IPS DF 6.9 (cell line): Measurements from ENCODE around the gene IGSF6.
"Not testable (repeated sequence)": the region's sequence is repeated elsewhere in the genome, so short reads cannot be mapped to it uniquely, and the experiment has no call there.

Experiments
- DNase-seq: peaks from one replicate; pipeline ENCODE4 v3.0.0-alpha.2; 2013; ENCODE audit warnings: low read depth, low spot score
- H3K27ac ChIP-seq: one replicate; pipeline ENCODE4 v1.5.1; 2013; ENCODE audit warnings: low read length, control low read depth
- H3K27me3 ChIP-seq: 2 replicates; pipeline ENCODE4 v1.6.1; 2013; ENCODE audit warnings: mild to moderate bottlenecking, low read length; ENCODE audit not compliant: control insufficient read depth, insufficient read depth
- H3K36me3 ChIP-seq: 2 replicates; pipeline ENCODE4 v1.6.1; 2013; ENCODE audit warnings: low read length; ENCODE audit not compliant: control insufficient read depth, insufficient read depth
- H3K4me1 ChIP-seq: 2 replicates; pipeline ENCODE4 v1.6.1; 2013; ENCODE audit warnings: low read length; ENCODE audit not compliant: control insufficient read depth, insufficient read depth
- H3K4me3 ChIP-seq: 2 replicates; pipeline ENCODE4 v1.5.1; 2013; ENCODE audit warnings: mild to moderate bottlenecking, low read length
- H3K9me3 ChIP-seq: 2 replicates; pipeline ENCODE4 v1.6.1; 2013; ENCODE audit warnings: low read length, inconsistent platforms; ENCODE audit not compliant: control insufficient read depth, insufficient read depth
- WGBS: extraction: QIAGEN DNeasy Blood & Tissue Kit; methylation state at CpG from one replicate; pipeline ENCODE4 v1.1.7; 2013; ENCODE audit warnings: mixed read lengths, missing lambda C conversion rate; ENCODE audit not compliant: insufficient read length, insufficient coverage; 5-methylcytosine and 5-hydroxymethylcytosine counted together

Gene IGSF6

DNA sequence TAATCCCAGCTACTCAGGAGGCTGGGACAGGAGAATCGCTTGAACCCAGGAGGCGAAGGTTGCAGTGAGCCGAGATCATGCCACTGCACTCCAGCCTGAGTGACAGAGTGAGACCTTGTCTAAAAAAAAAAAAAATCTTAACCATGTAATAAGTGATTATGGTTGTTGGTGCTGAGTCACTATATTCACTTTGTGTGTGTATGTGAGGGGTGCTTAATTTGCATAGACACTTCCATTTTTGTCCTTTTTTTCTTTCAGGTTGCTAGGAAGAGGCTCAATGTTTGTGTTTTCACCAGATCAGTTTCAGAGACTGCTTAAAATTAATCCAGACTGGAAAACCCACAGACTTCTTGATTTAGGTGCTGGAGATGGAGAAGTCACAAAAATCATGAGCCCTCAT, 34.8 kb downstream of the IGSF6 start:
- Histone ChIP-seq H3K4me1 (no peaks in the 10 kb centered on the region), H3K4me3 (no peak overlapping the region), H3K36me3 (no peaks in the 10 kb centered on the region), H3K27ac (no peak overlapping the region), H3K27me3 (no peaks in the 10 kb centered on the region), H3K9me3 (no peaks in the 10 kb centered on the region)
- DNase-seq, result no peak
- WGBS, result no CpG with 5 or more reads among the region's 3 CpGs

DNA sequence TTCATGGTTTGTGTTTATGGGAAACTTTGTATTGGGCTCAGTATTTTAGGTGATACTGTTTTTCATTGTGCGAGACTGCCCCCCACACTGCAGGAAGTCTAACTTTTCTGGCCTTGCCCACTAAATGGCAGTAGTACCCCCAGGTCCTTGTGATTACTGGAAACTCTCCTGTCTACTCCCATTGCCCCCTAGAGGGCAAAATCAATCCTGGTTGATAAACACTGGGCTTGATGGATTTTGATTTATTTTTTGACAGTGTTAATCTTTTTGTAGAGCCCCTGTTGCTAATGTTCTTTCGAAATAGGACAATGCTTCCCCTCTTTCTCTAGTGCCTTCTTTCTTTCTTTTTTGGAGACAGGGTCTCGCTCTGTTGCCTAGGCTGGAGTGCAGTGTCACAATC, 37.5 kb downstream of the IGSF6 start:
- H3K4me3 ChIP-seq, result no peak overlapping the region
- no peaks in the 10 kb centered on the region; the same call in 1 of the 2 replicates for H3K4me1 ChIP-seq
- H3K27me3 ChIP-seq, result no peaks in the 10 kb centered on the region
- H3K36me3 ChIP-seq, result no peaks in the 10 kb centered on the region
- H3K9me3 ChIP-seq, result no peaks in the 10 kb centered on the region
- DNase-seq, result no peak
- no peak overlapping the region for H3K27ac ChIP-seq
- WGBS, result no CpG with 5 or more reads among the region's 3 CpGs

DNA sequence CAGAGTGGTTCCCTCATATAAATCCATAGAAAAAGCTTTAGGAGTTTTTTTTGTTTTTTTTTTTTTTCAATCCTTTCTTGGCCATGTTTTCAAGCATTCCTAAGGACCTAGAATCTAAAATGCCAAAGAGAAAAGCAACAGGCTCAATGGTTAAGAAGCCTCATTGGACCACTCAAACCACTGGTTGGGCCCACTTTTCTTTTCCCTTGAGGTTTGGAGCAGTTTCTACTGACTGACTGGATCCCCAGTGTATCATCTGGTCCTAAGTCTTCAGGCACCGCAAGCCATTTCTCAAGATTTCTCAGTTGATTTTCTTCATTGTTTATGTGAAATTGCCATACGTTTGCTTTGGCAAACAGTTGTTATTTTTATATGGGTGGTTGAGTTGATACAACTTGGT, 38.6 kb downstream of the IGSF6 start:
- H3K4me3 ChIP-seq, result no peak overlapping the region
- peaks cover 3% of the 10 kb centered on the region; the same call in 1 of the 2 replicates for H3K4me1 ChIP-seq
- no peaks in the 10 kb centered on the region for H3K27me3 ChIP-seq
- H3K27ac ChIP-seq, result no peak overlapping the region
- WGBS, result no CpG with 5 or more reads among the region's 2 CpGs
- H3K9me3 ChIP-seq, result no peaks in the 10 kb centered on the region
- H3K36me3 ChIP-seq, result no peaks in the 10 kb centered on the region
- DNase-seq, result no peak

DNA sequence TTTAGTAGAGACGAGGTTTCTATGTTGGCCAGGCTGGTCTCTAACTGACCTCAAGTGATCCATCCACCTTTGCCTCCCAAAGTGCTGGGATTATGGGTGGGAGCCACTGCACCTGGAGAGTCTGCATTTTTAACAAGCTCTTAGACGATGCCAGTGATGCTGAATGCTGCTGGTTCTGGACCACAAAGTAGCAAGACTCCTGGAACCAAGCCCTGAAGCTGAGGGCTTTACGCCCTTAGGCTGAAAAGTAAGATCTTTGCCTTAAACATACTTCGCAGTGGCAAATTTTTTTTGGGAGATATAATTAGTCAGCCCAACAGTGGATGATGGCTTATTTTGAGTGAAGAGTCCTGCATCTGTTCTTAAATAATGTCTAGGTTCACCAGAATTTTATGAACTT, 39.0 kb downstream of the IGSF6 start:
- no peak for DNase-seq
- Histone ChIP-seq H3K9me3 (no peaks in the 10 kb centered on the region), H3K27me3 (no peaks in the 10 kb centered on the region), H3K36me3 (no peaks in the 10 kb centered on the region), H3K4me3 (no peak overlapping the region), H3K4me1 (peaks cover 3% of the 10 kb centered on the region; the same call in 1 of the 2 replicates), H3K27ac (no peak overlapping the region)
- WGBS, result no CpG with 5 or more reads among the region's 4 CpGs

DNA sequence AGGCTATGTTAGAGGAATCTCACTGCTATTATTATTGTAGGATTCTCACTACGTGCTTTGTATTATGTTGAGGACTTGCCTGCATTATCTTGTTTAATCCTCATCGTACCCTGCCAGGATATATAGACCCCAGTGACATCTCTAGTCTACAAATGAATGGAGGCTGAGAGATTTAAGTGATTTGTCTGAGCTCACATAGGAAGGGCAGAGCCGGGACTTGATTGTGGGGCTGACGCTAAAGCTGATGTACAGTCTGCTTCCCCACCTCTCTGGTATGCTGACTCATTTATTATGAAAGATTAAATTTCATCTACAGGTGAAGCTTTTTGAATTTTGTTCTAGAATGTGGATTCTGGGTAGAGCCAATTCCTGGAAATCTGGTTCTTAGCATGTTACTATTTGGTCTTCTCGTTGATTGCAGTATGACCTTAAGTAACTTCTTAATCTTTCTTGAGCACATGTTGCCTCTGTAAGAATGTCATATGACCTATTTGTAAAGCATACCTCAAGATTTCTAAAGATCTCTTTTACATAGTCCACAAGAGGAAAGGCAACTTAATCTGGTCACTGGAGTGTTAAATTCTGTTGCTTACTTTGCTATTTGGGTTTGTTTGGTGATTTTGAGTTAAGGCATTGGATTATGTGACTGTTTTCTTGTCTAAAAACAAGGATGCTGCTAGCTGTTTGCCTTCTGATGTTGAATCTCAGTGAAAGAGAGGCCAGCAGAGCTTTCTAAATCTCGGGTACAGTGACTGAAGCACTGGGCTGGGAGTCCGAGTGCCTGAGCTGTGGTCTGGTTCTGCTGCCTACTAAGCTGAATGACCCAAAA, 40.6 kb downstream of the IGSF6 start:
- peaks cover 3% of the 10 kb centered on the region; the same call in 1 of the 2 replicates for H3K4me1 ChIP-seq
- no peaks in the 10 kb centered on the region for H3K9me3 ChIP-seq
- no CpG with 5 or more reads among the region's 7 CpGs for WGBS
- H3K27me3 ChIP-seq, result no peaks in the 10 kb centered on the region
- no peaks in the 10 kb centered on the region for H3K36me3 ChIP-seq
- H3K27ac ChIP-seq, result no peak overlapping the region
- no peak overlapping the region for H3K4me3 ChIP-seq
- no peak for DNase-seq

DNA sequence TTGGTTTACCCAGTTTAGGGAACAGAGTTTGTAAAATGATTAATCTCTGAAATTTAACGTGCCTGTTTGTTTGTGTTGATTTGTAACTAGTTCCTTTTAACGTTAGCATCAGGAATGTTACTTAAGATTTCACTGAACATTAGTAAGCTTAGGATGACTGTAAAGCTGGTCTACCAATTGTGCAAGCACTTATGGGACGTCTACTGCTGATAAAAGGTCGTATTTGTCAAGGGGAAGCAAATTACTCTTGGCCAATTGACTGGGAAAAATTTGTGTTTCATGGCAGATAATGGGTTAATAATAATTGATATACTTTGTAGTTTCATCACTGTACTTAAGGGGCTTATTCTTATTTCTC, 41.2 kb downstream of the IGSF6 start:
- Histone ChIP-seq H3K9me3 (no peaks in the 10 kb centered on the region), H3K4me1 (peaks cover 3% of the 10 kb centered on the region; the same call in 1 of the 2 replicates), H3K4me3 (no peak overlapping the region), H3K36me3 (no peaks in the 10 kb centered on the region), H3K27ac (no peak overlapping the region), H3K27me3 (no peaks in the 10 kb centered on the region)
- no peak for DNase-seq
- WGBS, result no CpG with 5 or more reads among the region's 4 CpGs

DNA sequence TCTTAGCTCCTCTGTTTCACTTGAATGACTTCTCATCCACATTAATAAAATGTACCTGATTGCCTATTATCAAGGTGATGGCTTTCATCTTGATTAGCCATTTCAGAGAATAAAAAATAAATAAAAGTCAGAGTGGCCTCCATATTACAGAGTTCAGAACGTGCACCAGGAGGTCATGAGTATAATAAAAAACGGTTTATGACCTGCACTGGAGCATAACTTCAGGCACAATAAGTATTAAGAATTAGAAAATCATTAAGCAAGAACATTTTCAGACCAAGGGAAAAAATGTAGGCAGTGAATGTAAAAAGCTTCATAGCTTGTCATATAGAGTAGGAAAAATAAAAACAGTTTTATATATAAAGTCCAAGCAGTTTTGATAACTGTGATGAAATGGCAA, 41.6 kb downstream of the IGSF6 start:
- peaks cover 3% of the 10 kb centered on the region; the same call in 1 of the 2 replicates for H3K4me1 ChIP-seq
- no peaks in the 10 kb centered on the region for H3K27me3 ChIP-seq
- DNase-seq, result no peak
- WGBS, result no CpG with 5 or more reads among the region's 2 CpGs
- no peaks in the 10 kb centered on the region for H3K9me3 ChIP-seq
- no peak overlapping the region for H3K4me3 ChIP-seq
- H3K36me3 ChIP-seq, result no peaks in the 10 kb centered on the region
- no peak overlapping the region for H3K27ac ChIP-seq

DNA sequence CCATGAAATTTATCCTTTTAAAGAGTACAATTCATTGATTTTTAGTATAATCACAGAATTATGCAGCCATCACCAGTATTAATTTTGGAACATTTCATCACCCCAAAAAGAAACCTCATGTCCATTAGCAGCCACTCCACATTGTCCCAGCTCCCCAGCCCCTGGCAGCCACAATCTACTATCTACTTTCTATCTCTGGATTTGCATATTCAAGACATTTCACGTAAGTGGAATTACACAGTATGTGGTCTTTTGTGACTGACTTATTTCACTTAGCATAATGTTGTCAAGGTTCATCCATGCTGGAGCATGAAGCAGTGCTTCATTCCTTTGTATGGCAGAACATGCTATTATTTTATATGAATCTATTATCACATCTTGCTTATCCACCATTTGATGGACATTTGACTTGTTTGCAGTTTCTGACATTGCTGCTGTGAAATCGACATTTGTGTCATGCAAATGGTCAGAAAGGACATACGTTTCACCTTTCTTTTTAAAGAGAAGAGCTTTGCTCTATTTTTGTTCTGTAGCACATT, 42.3 kb downstream of the IGSF6 start:
- Histone ChIP-seq H3K27me3 (no peaks in the 10 kb centered on the region), H3K36me3 (no peaks in the 10 kb centered on the region), H3K4me3 (no peak overlapping the region), H3K9me3 (no peaks in the 10 kb centered on the region), H3K4me1 (peaks cover 3% of the 10 kb centered on the region; the same call in 1 of the 2 replicates), H3K27ac (no peak overlapping the region)
- no CpG with 5 or more reads among the region's 3 CpGs for WGBS
- no peak for DNase-seq

DNA sequence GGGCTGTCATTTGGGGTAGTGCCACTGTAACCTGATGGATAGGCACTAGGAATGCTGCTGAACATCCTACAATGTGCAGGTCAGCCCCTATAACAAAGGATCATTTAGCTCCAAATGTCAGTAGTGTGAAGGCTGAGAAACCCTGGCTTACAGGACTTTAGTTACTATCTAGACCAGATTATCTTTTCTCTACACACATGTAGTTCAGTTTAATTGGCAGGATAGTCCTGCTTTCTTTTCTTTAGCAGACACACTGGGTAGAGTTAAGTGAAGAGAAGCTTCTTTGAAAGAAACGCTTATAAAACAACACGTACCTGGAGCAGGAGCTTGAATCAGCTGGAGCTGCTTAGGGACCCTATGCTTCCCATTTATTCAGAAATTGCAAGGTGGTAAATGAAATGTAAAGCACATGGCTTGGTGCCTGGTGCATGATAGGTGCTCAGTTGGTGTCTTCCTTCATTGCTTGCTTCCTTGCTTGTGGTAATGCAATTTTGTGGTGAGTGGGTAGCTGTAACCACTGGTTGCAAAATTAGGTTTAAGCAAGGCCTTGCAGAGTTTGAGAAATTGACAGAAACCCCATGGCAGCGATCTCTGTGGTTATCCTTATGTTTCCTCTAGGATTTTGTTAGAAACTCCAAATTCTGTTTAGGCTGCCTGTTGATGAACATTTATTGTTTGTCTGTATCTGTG, 43.6 kb downstream of the IGSF6 start:
- Histone ChIP-seq H3K27ac (no peak overlapping the region), H3K4me3 (no peak overlapping the region), H3K4me1 (peaks cover 3% of the 10 kb centered on the region; the same call in 1 of the 2 replicates), H3K27me3 (no peaks in the 10 kb centered on the region), H3K9me3 (no peaks in the 10 kb centered on the region), H3K36me3 (no peaks in the 10 kb centered on the region)
- WGBS, result no CpG with 5 or more reads among the region's 3 CpGs
- DNase-seq, result no peak

DNA sequence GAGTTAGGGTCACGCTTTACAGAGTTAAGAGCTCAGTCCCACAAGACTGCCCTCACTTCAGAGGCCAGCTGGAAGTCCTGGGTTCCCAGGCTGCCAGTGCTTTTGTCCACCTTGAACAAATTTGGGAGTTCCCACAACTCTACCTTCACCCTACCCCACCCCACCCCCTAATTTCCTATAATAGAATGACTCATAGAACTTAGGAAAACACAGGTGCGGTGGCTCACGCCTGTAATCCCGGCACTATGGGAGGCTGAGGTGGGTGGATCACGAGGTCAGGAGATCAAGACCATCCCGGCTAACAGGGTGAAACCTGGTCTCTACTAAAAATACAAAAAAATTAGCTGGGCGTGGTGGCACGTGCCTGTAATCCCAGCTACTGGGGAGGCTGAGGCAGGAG, 46.6 kb downstream of the IGSF6 start:
- not testable (repeated sequence) for H3K27me3 ChIP-seq, H3K36me3 ChIP-seq, H3K27ac ChIP-seq, H3K4me3 ChIP-seq, H3K4me1 ChIP-seq, H3K9me3 ChIP-seq, DNase-seq
- no CpG with 5 or more reads among the region's 8 CpGs for WGBS
